Upper lobe of left lung (tissue), 4 donors: ENCODE data around the gene MAVS.

ENCODE experiments used
- EP300 ChIP-seq, 4 donors: sonication (generic); formaldehyde crosslinking; IDR thresholded peaks; one replicate each; pipeline ENCODE4 v1.5.1; 2017; ENCODE audit warnings: antibody characterized with exemption in 4 of 4, control low read depth in 2 of 4
- POLR2A ChIP-seq, 4 donors: fragments of 450-650 bp; IDR thresholded peaks; one replicate each; pipeline ENCODE4 v1.5.1; 2016 to 2017; ENCODE audit warnings: antibody characterized with exemption in 4 of 4, mild to moderate bottlenecking in 2 of 4
- POLR2AphosphoS5 ChIP-seq, 2 donors: sonication (generic); formaldehyde crosslinking; IDR thresholded peaks; one replicate each; pipeline ENCODE4 v1.5.1; 2017; ENCODE audit warnings: antibody characterized with exemption in 2 of 2
- TF ChIP-seq, protein P1 (sequence below), 6 experiments: fragments of 450-650 bp in 4 of 6; fragments of 200-600 bp in 2 of 6; sonication (generic) in 2 of 6; IDR thresholded peaks; one replicate each; pipeline ENCODE4 v1.5.1; 2016 to 2019; ENCODE audit warnings: antibody characterized with exemption in 6 of 6

DNA sequence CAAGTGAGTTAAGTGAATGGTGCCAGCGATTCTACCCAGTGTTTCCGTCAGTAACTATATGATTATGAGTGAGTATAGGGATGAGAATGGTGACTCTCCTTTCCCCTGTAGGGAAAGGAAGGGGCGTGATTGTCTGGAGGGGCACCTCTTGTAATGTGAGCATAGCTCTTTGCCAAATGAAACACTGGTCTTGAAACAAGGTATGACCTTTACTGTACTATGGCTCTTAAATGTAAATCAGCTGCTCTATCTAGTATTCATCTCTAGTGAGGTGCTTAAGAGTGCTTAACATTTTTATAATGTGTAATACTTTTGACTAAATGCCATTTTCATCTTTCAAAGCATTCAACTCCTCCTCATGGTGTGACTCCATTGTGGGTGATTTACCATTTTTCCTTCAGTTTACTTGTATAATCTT, 53.6 kb downstream of the MAVS start:
- TF ChIP-seq, protein P1, sequence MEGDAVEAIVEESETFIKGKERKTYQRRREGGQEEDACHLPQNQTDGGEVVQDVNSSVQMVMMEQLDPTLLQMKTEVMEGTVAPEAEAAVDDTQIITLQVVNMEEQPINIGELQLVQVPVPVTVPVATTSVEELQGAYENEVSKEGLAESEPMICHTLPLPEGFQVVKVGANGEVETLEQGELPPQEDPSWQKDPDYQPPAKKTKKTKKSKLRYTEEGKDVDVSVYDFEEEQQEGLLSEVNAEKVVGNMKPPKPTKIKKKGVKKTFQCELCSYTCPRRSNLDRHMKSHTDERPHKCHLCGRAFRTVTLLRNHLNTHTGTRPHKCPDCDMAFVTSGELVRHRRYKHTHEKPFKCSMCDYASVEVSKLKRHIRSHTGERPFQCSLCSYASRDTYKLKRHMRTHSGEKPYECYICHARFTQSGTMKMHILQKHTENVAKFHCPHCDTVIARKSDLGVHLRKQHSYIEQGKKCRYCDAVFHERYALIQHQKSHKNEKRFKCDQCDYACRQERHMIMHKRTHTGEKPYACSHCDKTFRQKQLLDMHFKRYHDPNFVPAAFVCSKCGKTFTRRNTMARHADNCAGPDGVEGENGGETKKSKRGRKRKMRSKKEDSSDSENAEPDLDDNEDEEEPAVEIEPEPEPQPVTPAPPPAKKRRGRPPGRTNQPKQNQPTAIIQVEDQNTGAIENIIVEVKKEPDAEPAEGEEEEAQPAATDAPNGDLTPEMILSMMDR (IDR thresholded peaks at IDR 0.05) = no peak
- no peak for TF ChIP-seq POLR2A (IDR thresholded peaks at IDR 0.05)
- no peak for TF ChIP-seq EP300 (IDR thresholded peaks at IDR 0.05)
- no peak for TF ChIP-seq POLR2AphosphoS5 (IDR thresholded peaks at IDR 0.05)
